SK-N-SH (cell line): ENCODE results near the gene NOL4L. TPM values are rescaled to one million over a fixed set of nuclear protein-coding genes. Genes with fewer than 3 reads are reported as not detected.

Experiments used
- CTCF ChIA-PET: fragments of 300-600, 350-600 bp; formaldehyde crosslinking; extraction: SDS; loops from one replicate; lab custom pipeline; 2021; lab: Yijun Ruan, JAX
- POLR2A ChIA-PET: fragments of 350-600 bp; sonication (Branson Sonifier 250); formaldehyde crosslinking; extraction: SDS; loops from one replicate; lab custom pipeline; 2020; ENCODE audit warnings: antibody characterized with exemption, inconsistent platforms; lab: Yijun Ruan, JAX
- DNase-seq: peaks from one replicate; pipeline ENCODE4 v3.0.0; 2012
- H2AFZ ChIP-seq: fragments of 200-600 bp; sonication (generic); 2 replicates; pipeline ENCODE4 v1.8.1; 2016; ENCODE audit warnings: antibody characterized with exemption, mild to moderate bottlenecking, low read depth
- H3F3A ChIP-seq: fragments of 200-600 bp; sonication (generic); replicated peaks from 2 replicates; pipeline ENCODE3; 2016; ENCODE audit warnings: antibody characterized with exemption, mild to moderate bottlenecking; ENCODE audit not compliant: insufficient read depth
- H3K27ac ChIP-seq, 2 experiments: fragments of 200-500 bp in 1 of 2; fragments of 200-600 bp in 1 of 2; sonication (Bioruptor generic) in 1 of 2; sonication (generic), shearing (Covaris generic) in 1 of 2; 2 replicates each; pipeline versions ENCODE4 v1.5.1 to v1.6.1; 2014 to 2016; ENCODE audit warnings: low read depth in 2 of 2, inconsistent platforms in 1 of 2, low read length in 1 of 2, mild to moderate bottlenecking in 1 of 2, mixed read lengths in 1 of 2
- H3K27me3 ChIP-seq: fragments of 200-600 bp; sonication (generic), shearing (Covaris generic); 2 replicates; pipeline ENCODE4 v1.6.1; 2016; ENCODE audit warnings: mixed run types; ENCODE audit not compliant: insufficient read depth
- H3K36me3 ChIP-seq, 2 experiments: fragments of 200-500 bp in 1 of 2; fragments of 200-600 bp in 1 of 2; sonication (Bioruptor generic) in 1 of 2; sonication (generic) in 1 of 2; replicated peaks in 1 of 2; 2 replicates each; pipeline versions ENCODE3 to v1.5.1; 2014 to 2016; ENCODE audit warnings: low read length in 1 of 2, mild to moderate bottlenecking in 1 of 2; ENCODE audit not compliant: insufficient read depth in 2 of 2, control insufficient read depth in 1 of 2
- H3K4me1 ChIP-seq, 2 experiments: fragments of 200-500 bp in 1 of 2; fragments of 200-600 bp in 1 of 2; sonication (Bioruptor generic) in 1 of 2; sonication (generic), shearing (Covaris generic) in 1 of 2; 2 replicates each; pipeline versions ENCODE4 v1.5.1 to v1.6.1; 2014 to 2016; ENCODE audit warnings: low read depth in 1 of 2, low read length in 1 of 2, mixed run types in 1 of 2; ENCODE audit not compliant: insufficient read depth in 2 of 2, control insufficient read depth in 1 of 2
- H3K4me2 ChIP-seq: fragments of 200-600 bp; sonication (generic), shearing (Covaris generic); 2 replicates; pipeline ENCODE4 v1.6.1; 2017; ENCODE audit warnings: mixed run types
- H3K4me3 ChIP-seq, 2 experiments: fragments of 200-500 bp in 1 of 2; fragments of 200-600 bp in 1 of 2; sonication (Bioruptor generic) in 1 of 2; sonication (generic), shearing (Covaris generic) in 1 of 2; 2 replicates each; pipeline versions ENCODE4 v1.5.1 to v1.8.1; 2014 to 2016; ENCODE audit warnings: low read depth in 2 of 2, inconsistent platforms in 1 of 2, low read length in 1 of 2, mild to moderate bottlenecking in 1 of 2, mixed read lengths in 1 of 2, moderate library complexity in 1 of 2
- H3K79me2 ChIP-seq: fragments of 200-600 bp; sonication (generic); 2 replicates; pipeline ENCODE4 v1.8.1; 2017; ENCODE audit warnings: mild to moderate bottlenecking; ENCODE audit not compliant: insufficient read depth
- H3K9ac ChIP-seq: fragments of 200-600 bp; sonication (generic); 2 replicates; pipeline ENCODE4 v1.6.1; 2017; ENCODE audit warnings: mixed run types
- H3K9me2 ChIP-seq: fragments of 200-600 bp; sonication (generic); 2 replicates; pipeline ENCODE4 v1.6.1; 2017; ENCODE audit warnings: mixed run types
- H3K9me3 ChIP-seq: fragments of 200-600 bp; sonication (generic); 2 replicates; pipeline ENCODE4 v1.6.1; 2017; ENCODE audit warnings: mixed run types, mild to moderate bottlenecking, moderate library complexity
- H4K20me1 ChIP-seq: fragments of 200-600 bp; sonication (generic); 2 replicates; pipeline ENCODE4 v1.6.1; 2017; ENCODE audit warnings: mild to moderate bottlenecking, mixed run types; ENCODE audit not compliant: insufficient read depth
- CHD2 ChIP-seq: fragments of 150-350 bp; IDR thresholded peaks from 2 replicates; pipeline ENCODE4 v1.6.1; 2018; ENCODE audit warnings: low read length; ENCODE audit not compliant: partially characterized antibody
- ELF1 ChIP-seq: IDR thresholded peaks from 2 replicates; pipeline ENCODE4 v1.4.0; 2012
- EP300 ChIP-seq, 2 experiments: IDR thresholded peaks; 2 replicates each; pipeline versions ENCODE4 v1.4.0 to v1.6.1; 2012; ENCODE audit warnings: borderline replicate concordance in 1 of 2, low read depth in 1 of 2, low read length in 1 of 2
- EZH2phosphoT487 ChIP-seq: fragments of 200-600 bp; sonication (generic); IDR thresholded peaks from 2 replicates; pipeline ENCODE4 v1.6.1; 2017; ENCODE audit warnings: low read depth, mixed run types, mild to moderate bottlenecking, antibody characterized with exemption, moderate library complexity, borderline replicate concordance
- FOSL2 ChIP-seq: IDR thresholded peaks from 2 replicates; pipeline ENCODE4 v1.4.0; 2012; ENCODE audit warnings: low read depth, mild to moderate bottlenecking, moderate library complexity, borderline replicate concordance
- GABPA ChIP-seq: IDR thresholded peaks from 2 replicates; pipeline ENCODE4 v1.4.0; 2012; ENCODE audit warnings: low read depth, mild to moderate bottlenecking
- MEF2A ChIP-seq: IDR thresholded peaks from 2 replicates; pipeline ENCODE4 v1.4.0; 2012; ENCODE audit warnings: low read depth, borderline replicate concordance
- POLR2AphosphoS5 ChIP-seq: IDR thresholded peaks from 2 replicates; pipeline ENCODE4 v1.6.1; 2012; ENCODE audit warnings: low read depth, low read length
- RAD21 ChIP-seq: IDR thresholded peaks from 2 replicates; pipeline ENCODE4 v1.6.1; 2012; ENCODE audit warnings: mild to moderate bottlenecking, low read length
- RCOR1 ChIP-seq: fragments of 150-350 bp; IDR thresholded peaks from 2 replicates; pipeline ENCODE4 v1.6.1; 2017; ENCODE audit warnings: antibody characterized with exemption, low read length
- RFX5 ChIP-seq: IDR thresholded peaks from 2 replicates; pipeline ENCODE4 v1.6.1; 2012; ENCODE audit warnings: mild to moderate bottlenecking, improper control_type of control experiment, low read length
- RXRA ChIP-seq: IDR thresholded peaks from 2 replicates; pipeline ENCODE4 v1.4.0; 2012; ENCODE audit warnings: low read depth, mild to moderate bottlenecking, borderline replicate concordance
- SIN3A ChIP-seq: IDR thresholded peaks from 2 replicates; pipeline ENCODE4 v1.6.1; 2012; ENCODE audit warnings: low read depth, mild to moderate bottlenecking, low read length, moderate library complexity, borderline replicate concordance
- TCF12 ChIP-seq: IDR thresholded peaks from 2 replicates; pipeline ENCODE4 v1.4.0; 2012
- TEAD4 ChIP-seq: IDR thresholded peaks from 2 replicates; pipeline ENCODE4 v1.4.0; 2012; ENCODE audit warnings: mild to moderate bottlenecking, borderline replicate concordance; ENCODE audit not compliant: insufficient read depth
- YY1 ChIP-seq: IDR thresholded peaks from 2 replicates; pipeline ENCODE4 v1.4.0; 2012; ENCODE audit warnings: low read depth, mild to moderate bottlenecking
- WGBS: methylation state at CpG from one replicate; pipeline ENCODE4 v1.1.6; 2017; ENCODE audit warnings: low lambda C conversion rate; 5-methylcytosine and 5-hydroxymethylcytosine counted together
- polyA plus RNA-seq, 3 experiments: library from polyadenylated mRNA; depleted of rRNA; stranded (reverse); fragments of >200 nt; gene quantifications; 2 replicates each; pipeline ENCODE4 v1.2.3, GENCODE V29; 2012
- TF ChIP-seq, protein P1 (sequence below): IDR thresholded peaks from 2 replicates; pipeline ENCODE4 v1.6.1; 2012; ENCODE audit warnings: mild to moderate bottlenecking, low read depth, low read length, moderate library complexity
- TF ChIP-seq, protein P2 (sequence below): IDR thresholded peaks from 2 replicates; pipeline ENCODE4; 2012
- TF ChIP-seq, protein P3 (sequence below): IDR thresholded peaks from 2 replicates; pipeline ENCODE4 v1.4.0; 2012; ENCODE audit warnings: low read depth, borderline replicate concordance

NOL4L gene
- polyA plus RNA-seq, 1 of the 3 experiments (the other 2 are of a cell fraction) = 14.3 TPM

DNA sequence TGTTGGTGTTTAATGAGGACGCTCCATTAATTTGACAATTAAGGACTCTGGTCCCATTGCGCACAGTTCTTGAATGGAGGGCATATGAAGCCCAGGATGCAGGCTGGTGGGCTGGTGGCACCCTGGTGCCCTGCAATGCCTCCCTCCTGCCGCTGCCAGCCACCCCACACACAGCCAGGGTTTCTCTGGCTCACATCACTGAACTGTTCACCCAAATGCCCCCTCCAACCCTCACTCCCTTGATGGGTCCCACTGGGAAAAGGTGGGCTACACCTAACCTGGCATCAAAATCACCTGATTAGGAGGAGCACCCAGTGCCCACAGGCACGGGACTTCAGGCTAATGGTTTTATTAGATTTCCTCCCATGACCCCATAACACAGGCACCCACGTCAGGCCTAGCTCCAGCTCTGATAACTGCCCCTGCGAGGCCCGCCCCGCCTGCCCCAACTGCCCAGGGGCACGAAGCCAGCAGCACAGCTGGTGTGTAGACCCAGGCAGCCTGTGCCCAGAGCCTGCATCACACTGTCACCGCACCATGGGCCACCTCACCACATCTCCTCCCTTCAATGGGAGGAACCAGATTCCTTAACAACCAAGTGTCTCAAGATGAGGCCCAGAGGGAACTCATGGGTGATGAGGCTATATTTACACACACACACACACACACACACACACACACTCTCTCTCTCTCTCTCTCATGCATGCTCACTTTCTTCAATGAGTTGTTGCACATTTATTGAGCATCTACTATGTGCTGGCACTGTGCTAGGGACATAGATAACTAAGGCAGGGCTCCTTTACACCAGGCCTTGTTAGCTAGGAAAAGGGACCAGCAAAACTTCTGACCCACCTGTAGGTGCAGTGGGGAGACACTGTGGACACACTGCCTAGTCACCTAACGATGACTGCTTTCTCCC is 107.3 kb downstream of the NOL4L start (continued):
- TF ChIP-seq RAD21 (no peak), CHD2 (no peak), EZH2phosphoT487 (no peak)

DNA sequence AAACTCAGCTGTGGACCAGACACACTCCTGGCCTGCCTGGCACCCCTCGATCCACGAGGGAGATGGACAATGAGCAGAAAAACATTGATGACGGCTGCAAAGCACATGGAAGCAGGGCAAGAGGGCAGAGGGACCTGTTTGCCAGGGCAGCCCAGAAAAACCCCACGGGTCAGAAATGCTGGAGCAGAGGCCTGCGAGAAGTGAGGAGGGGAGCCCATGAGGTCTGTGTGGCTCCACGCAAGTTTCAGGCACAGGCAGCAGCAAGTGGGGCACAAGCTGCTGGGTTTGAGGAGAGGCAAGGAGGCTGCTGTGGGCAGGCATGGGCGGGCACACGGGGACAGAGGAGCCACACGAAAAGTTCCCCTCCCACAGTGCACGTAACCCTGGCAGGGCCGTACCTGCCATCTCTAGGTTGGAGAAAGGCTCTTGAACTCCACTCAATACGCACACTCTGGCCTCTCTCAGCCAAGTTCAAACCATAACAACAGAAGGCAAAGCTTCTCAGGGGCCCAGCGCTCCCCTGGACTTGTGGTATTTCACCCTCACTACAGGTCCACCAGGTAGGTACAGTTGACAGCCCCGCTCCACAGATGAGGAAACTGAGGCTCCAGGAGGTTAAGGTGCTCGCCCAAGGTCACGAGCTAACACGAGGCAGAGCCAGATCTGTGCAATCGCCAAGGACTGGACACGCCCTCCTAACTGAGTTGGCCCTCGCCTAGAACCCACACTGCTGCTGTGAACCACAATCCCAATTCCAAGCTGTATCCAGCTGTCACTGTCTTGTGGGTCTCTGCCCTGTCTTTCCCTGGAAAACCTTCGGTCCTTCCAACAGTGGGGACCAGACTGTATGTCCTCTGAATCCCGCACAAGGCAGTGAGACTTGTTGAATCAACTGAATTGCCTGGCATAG is 108.2 kb downstream of the NOL4L start:
- DNase-seq = peak; percentile 29
- H3K4me2 ChIP-seq = peak overlapping the region; percentile 93
- no peak overlapping the region for H3K4me3 ChIP-seq
- CTCF ChIA-PET = interaction anchor here (0.6 to 2.0 kb wide), 3 partner anchors 91 to 176 kb away, joined by 3 to 5 read pairs (median 3); no protein-coding TSS in a partner anchor
- peaks cover 8 to 16% of the 10 kb centered on the region in 2 experiments for H3K36me3 ChIP-seq
- H3K9me3 ChIP-seq = no peaks in the 10 kb centered on the region
- POLR2A ChIA-PET = no interaction called here
- no peak overlapping the region for H2AFZ ChIP-seq
- H3K27ac ChIP-seq = peak overlapping the region; percentile 70 to 85; a peak in 3 of 4 replicates
- peaks cover 55% of the 10 kb centered on the region for H4K20me1 ChIP-seq
- TF ChIP-seq RFX5 (no peak), EP300 (IDR thresholded peaks at IDR 0.05; ENCODE audit: borderline replicate concordance in 1 of 2, low read depth in 1 of 2, low read length in 1 of 2) (no peak), YY1 (no peak), ELF1 (no peak), RCOR1 (no peak), SIN3A (no peak), FOSL2 (no peak), RXRA (no peak), TCF12 (no peak), TEAD4 (no peak), MEF2A (no peak), GABPA (no peak), POLR2AphosphoS5 (no peak)
- TF ChIP-seq, protein P1, sequence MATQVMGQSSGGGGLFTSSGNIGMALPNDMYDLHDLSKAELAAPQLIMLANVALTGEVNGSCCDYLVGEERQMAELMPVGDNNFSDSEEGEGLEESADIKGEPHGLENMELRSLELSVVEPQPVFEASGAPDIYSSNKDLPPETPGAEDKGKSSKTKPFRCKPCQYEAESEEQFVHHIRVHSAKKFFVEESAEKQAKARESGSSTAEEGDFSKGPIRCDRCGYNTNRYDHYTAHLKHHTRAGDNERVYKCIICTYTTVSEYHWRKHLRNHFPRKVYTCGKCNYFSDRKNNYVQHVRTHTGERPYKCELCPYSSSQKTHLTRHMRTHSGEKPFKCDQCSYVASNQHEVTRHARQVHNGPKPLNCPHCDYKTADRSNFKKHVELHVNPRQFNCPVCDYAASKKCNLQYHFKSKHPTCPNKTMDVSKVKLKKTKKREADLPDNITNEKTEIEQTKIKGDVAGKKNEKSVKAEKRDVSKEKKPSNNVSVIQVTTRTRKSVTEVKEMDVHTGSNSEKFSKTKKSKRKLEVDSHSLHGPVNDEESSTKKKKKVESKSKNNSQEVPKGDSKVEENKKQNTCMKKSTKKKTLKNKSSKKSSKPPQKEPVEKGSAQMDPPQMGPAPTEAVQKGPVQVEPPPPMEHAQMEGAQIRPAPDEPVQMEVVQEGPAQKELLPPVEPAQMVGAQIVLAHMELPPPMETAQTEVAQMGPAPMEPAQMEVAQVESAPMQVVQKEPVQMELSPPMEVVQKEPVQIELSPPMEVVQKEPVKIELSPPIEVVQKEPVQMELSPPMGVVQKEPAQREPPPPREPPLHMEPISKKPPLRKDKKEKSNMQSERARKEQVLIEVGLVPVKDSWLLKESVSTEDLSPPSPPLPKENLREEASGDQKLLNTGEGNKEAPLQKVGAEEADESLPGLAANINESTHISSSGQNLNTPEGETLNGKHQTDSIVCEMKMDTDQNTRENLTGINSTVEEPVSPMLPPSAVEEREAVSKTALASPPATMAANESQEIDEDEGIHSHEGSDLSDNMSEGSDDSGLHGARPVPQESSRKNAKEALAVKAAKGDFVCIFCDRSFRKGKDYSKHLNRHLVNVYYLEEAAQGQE = no peak
- TF ChIP-seq, protein P2, sequence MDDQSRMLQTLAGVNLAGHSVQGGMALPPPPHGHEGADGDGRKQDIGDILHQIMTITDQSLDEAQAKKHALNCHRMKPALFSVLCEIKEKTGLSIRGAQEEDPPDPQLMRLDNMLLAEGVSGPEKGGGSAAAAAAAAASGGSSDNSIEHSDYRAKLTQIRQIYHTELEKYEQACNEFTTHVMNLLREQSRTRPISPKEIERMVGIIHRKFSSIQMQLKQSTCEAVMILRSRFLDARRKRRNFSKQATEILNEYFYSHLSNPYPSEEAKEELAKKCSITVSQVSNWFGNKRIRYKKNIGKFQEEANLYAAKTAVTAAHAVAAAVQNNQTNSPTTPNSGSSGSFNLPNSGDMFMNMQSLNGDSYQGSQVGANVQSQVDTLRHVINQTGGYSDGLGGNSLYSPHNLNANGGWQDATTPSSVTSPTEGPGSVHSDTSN = no peak
- TF ChIP-seq, protein P3, sequence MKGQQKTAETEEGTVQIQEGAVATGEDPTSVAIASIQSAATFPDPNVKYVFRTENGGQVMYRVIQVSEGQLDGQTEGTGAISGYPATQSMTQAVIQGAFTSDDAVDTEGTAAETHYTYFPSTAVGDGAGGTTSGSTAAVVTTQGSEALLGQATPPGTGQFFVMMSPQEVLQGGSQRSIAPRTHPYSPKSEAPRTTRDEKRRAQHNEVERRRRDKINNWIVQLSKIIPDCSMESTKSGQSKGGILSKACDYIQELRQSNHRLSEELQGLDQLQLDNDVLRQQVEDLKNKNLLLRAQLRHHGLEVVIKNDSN = no peak
- H3K9ac ChIP-seq = no peak overlapping the region
- peaks cover 100% of the 10 kb centered on the region for H3K79me2 ChIP-seq
- peaks cover 14% of the 10 kb centered on the region for H3F3A ChIP-seq
- H3K9me2 ChIP-seq = no peaks in the 10 kb centered on the region
- 90% methylated on average over 22 of the region's 22 CpGs for WGBS
- H3K27me3 ChIP-seq = no peaks in the 10 kb centered on the region
- peaks cover 28 to 67% of the 10 kb centered on the region in 2 experiments; a peak in 3 of 4 replicates for H3K4me1 ChIP-seq
